Kidney capillary endothelial cell (primary cell): ENCODE measurements around the gene DGKD.

Source experiments
- DNase-seq: peaks from one replicate; pipeline ENCODE4 v3.0.0-alpha.2; 2018; ENCODE audit warnings: low spot score

Gene DGKD

GRCh38 chr2:233446606-233447305 is 92.5 kb downstream of the DGKD start:
- no peak for DNase-seq

DNA sequence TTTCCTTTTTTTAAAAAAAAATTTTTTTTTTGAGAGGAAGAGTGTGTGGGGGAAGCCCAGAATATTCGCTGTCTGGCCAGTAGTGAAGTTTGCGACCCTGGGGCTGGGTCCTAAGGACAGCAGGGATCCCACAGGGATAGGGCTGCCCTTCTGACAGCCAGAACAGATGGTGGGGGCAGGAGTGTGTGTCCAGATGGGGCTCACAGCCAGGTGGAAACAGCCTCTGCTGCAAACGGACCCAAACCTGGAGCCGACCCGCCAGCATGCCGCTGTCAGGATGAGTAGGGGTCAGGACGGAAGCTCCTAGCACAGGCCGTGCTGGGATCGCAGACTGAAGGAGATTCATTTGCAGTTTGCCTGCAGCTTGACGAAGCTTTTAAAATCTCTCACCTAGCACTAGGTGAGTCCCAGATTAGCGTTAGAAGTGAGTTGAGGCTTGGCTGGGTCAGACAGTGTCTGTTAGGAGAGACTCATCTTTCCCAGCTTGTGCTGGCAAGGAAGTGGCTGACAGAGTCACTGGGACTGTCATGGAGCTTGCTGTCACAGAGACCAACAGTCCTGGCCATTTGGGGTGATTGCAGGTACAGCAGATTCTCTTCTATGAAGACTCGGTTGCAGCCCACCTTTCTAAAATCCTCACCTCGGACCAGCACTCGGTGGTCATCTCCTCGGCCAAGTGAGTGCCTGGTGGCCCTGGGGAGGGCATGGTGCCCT is 93.4 kb downstream of the DGKD start:
- no peak for DNase-seq

GRCh38 chr2:233448220-233448559 is 93.9 kb downstream of the DGKD start:
- DNase-seq, result no peak

GRCh38 chr2:233448575-233448974 is 94.3 kb downstream of the DGKD start:
- no peak for DNase-seq

GRCh38 chr2:233449081-233449901 is 95.0 kb downstream of the DGKD start:
- no peak for DNase-seq

DNA sequence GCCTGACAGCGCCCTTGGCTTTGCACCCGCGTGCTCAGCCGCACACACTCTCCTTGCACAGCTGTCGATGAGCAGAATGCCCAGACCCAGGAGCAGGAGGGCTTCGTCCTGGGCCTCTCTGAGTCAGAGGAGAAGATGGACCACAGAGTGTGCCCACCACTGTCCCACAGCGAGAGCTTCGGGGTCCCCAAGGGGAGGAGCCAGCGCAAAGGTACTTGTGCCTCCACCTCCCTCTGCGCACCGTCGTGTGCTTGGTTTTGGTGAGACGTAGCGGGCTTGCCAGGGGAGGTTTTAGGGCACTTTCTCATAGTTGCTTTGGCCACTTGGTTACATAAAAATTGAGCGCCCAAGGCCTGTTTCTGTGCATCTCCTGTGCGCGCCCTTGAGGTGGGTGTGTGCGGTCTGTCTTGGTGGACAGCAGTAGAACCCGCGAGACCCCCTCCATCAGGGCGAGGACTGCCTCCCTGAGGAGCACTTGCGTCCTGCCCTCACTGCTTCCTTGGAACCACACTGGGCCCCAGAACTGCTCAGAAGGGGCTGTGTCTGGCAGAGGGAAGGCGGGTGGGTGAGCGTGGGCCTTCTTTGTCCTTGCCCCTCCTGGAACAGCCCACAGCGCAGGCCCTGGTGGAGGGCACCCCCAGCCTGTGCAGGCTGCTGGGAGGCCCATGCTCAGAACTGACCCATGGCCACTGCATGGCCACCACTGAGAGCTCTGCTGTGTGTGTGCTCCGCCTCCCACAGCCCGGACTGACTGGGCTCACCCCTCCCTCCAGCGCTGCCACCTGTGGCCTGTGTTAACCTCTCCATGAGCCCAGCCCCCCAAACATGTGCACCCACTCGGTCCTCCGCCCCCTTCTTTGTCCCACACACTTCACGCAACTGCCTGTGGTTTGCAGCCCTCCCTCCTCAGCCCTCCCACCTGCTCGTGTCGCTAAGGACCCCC is 95.9 kb downstream of the DGKD start:
- DNase-seq, result no peak

GRCh38 chr2:233450864-233451575 is 96.7 kb downstream of the DGKD start:
- DNase-seq, result no peak

GRCh38 chr2:233451950-233452349 is 97.7 kb downstream of the DGKD start:
- DNase-seq, result no peak

DNA sequence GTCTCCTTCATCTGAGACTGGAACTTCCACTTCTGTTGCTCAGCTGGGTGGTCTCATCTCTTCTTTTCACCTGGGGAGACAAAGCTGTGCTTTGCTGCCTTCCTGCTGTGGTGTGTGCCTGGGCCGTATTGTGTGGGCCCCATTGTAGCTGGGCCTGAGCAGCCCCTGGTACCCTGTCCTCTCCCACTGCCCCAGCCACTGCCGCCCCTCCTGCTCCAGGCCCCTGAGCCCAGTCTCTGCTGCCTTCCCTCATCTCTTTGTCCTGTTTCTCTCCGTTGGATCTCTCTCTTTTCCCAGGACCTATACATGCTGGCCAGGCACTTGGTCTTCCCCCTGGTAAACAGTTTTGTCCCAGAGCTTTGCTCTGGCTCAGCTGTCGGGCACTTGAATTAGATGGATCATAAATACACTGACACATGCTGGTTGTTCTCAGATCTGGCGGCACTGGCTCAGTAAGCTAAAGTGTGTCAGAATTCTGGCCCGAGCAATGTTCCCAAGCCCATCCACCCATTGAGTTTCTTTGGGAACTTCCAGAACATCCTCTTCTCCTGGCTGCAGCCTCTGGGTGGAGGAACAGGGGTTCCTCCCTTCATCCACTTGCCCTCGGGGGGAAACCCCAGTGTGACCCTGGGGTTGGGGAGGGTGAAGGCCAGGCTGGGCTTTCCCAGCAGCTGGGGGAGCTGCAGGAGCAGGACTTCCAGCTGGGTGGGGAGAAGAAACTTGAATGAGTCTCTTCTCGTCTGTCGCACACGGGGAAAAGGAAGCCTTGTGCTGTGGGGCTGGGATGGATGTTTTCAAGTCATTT is 99.0 kb downstream of the DGKD start:
- no peak for DNase-seq

GRCh38 chr2:233453916-233454315 is 99.6 kb downstream of the DGKD start:
- no peak for DNase-seq

DNA sequence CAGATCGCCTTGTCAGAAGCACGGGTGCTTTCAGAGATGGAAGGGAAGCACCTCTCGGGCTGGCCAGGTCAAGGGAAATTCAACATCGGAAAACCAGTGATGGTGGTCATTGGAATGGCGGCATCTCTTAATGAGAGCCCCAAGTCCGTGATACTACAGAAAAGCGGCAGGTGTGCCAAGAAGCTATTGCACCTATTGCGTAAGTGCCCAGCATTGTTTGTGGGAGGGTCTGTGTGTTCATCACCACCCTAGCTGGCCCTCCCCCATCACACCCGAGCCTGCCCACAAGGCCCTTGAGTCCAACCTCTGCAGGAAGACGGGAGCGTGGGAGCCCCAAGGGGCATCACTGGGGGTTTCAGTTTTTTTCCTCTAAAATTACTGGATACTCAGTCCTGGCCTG is 100.7 kb downstream of the DGKD start:
- DNase-seq, result no peak

- no peak for DNase-seq
Observed at GRCh38 chr2:233455491-233455890, 101.2 kb downstream of the DGKD start.

GRCh38 chr2:233456111-233456510 is 101.8 kb downstream of the DGKD start:
- no peak for DNase-seq

DNA sequence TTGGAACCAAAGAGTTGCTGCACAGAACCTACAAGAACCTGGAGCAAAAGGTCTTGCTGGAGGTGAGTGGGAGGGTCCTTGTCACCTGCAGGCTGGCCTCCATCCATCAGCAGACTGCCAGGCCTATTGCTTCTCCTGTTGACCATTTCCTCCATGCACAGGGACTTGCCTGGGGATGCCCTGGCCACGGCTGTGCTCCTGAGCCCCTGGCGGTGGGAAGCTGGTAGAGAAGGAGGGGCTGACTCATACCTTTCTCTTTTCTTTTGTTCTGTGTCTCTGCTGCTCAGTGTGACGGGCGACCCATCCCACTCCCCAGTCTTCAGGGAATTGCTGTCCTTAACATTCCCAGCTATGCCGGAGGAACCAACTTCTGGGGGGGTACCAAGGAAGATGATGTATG is 102.6 kb downstream of the DGKD start:
- no peak for DNase-seq

GRCh38 chr2:233457356-233457755 is 103.1 kb downstream of the DGKD start:
- DNase-seq, result no peak

- DNase-seq, result no peak
Observed at GRCh38 chr2:233458031-233458610, 103.8 kb downstream of the DGKD start.

DNA sequence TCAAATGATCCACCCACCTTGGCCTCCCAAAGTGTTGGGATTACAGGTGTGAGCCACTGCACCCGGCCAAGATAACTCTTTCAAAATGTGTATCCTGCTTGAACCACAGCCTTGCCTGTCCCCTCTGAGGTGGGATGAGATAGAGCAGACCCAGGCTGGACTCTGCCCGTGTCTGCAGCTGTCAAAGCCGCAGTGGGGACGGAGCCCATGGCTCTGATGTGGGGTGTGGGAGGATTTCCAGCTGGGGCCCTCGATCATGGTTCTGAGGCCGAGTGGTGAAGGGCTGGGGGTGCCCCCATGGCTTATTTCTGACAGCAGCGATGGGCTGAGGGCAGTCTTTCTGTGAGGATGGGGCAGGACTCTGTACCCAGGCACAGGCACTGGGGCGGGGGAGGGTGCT is 104.5 kb downstream of the DGKD start:
- no peak for DNase-seq

DNA sequence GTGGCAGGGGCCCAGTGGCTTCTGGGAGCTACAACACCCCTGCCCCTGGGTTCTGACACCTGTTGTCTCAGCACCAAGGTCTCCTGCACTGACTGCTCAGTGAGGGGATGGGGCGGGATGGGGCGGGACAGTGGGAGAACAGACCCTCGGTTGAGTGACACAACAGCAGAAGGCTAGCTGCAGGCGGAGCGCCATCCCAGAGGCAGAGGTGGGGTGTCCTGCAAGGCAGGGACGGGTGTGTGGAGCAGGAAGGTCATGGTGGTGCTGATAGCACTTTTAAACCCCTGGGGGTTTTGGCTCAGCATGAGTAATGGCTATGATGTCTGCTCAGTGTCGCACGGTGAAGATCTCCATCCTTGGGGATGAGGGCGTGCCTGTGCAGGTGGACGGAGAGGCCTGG is 105.1 kb downstream of the DGKD start:
- no peak for DNase-seq

DNA sequence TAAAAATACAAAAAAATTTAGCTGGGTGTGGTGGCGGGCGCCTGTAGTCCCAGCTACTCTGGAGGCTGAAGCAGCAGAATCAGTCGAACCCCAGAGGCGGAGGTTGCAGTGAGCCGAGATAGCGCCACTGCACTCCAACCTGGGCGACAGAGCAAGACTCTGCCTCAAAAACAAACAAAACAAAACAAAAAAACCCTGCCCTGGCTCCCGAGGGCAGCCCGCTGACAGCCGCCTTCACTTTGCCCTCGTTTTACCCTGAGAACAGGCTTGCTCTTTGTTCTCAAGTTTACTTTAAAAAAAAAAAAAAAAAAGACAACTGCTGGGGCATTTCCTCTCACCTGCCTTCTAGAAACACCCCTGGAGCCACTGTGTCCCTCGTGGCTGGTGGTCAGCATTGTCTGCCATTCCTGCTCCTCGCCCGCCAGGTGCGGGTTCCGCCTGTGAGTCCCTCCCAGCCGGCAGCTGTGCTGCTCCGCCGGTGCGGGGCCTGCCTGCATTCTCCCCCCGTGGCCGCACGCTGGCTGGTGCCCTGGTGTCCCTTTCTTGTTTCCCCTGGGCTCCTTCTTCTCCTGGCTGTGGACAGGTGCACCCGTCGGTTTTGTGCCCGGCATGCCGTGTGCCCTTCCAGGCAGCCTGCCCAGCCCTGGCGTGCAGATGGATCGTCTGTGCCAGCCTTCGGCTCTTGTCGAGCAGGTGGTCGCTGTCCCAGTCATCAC is 106.6 kb downstream of the DGKD start:
- DNase-seq, result no peak
